HCT116 (cell line): ENCODE data around the gene CDC6. TPM values are rescaled to one million over a fixed set of nuclear protein-coding genes. Genes with fewer than 3 reads are reported as not detected.

Experiments
- ATAC-seq: fragments of 200-7000 bp; cut with Tn5 transposase; 2 replicates; pipeline ENCODE4 v1.9.1; 2020; ENCODE audit warnings: mild to moderate bottlenecking, moderate library complexity
- BruUV-seq: library from RNA; stranded (reverse); fragments of 400-500 nt; replicated peaks from 2 replicates; lab custom pipeline; 2021; lab: Mats Ljungman, UMichigan
- CTCF ChIA-PET: fragments of 300-600 bp; sonication (Branson Sonifier 250); formaldehyde crosslinking; loops from one replicate; lab custom pipeline; 2021; ENCODE audit warnings: antibody characterized with exemption; lab: Charles Lee
- POLR2A ChIA-PET: fragments of 300-600, 350-600 bp; sonication (Branson Sonifier 250); formaldehyde crosslinking; loops from one replicate; lab custom pipeline; 2021; ENCODE audit warnings: antibody characterized with exemption; lab: Charles Lee
- RAD21 ChIA-PET, 2 experiments: fragments of 300-600 bp; sonication (Branson Sonifier 250); formaldehyde crosslinking; loops; one replicate each; lab custom pipeline; 2023; ENCODE audit warnings: low total read pairs in 2 of 2; ENCODE audit not compliant: uncharacterized antibody in 2 of 2, unreplicated experiment in 2 of 2, low non-redundant PET in 1 of 2; lab: Charles Lee
- DNase-seq: peaks from one replicate; pipeline ENCODE4 v3.0.0-alpha.2; 2010; ENCODE audit warnings: low read depth, low spot score
- H2AFZ ChIP-seq: fragments of 200-600 bp; shearing (Covaris generic), sonication (generic); 2 replicates; pipeline ENCODE4 v1.6.1; 2017; ENCODE audit warnings: low read depth, mixed run types, mixed read lengths, antibody characterized with exemption, low read length; ENCODE audit not compliant: poor library complexity, severe bottlenecking
- H3K27ac ChIP-seq: 2 replicates; pipeline ENCODE4 v1.5.1; 2012; ENCODE audit warnings: low read depth, low read length
- H3K27me3 ChIP-seq: fragments of 200-600 bp; sonication (generic); 2 replicates; pipeline ENCODE4 v1.6.1; 2016; ENCODE audit warnings: mixed run types, low read length, mixed read lengths; ENCODE audit not compliant: insufficient read depth
- H3K36me3 ChIP-seq, 2 experiments: fragments of 200-500 bp in 1 of 2; fragments of 200-600 bp in 1 of 2; sonication (Bioruptor generic) in 1 of 2; sonication (generic) in 1 of 2; 2 replicates each; pipeline versions ENCODE4 v1.5.1 to v1.6.1; 2014 to 2016; ENCODE audit warnings: low read length in 2 of 2, inconsistent platforms in 1 of 2, mixed read lengths in 1 of 2, mixed run types in 1 of 2; ENCODE audit not compliant: insufficient read depth in 2 of 2, control insufficient read depth in 1 of 2
- H3K4me1 ChIP-seq, 2 experiments: fragments of 200-600 bp in 1 of 2; sonication (generic) in 1 of 2; 2 replicates each; pipeline versions ENCODE4 v1.5.1 to v1.6.1; 2012 to 2017; ENCODE audit warnings: low read length in 2 of 2, inconsistent platforms in 1 of 2, mild to moderate bottlenecking in 1 of 2, mixed read lengths in 1 of 2, mixed run types in 1 of 2, moderate library complexity in 1 of 2; ENCODE audit not compliant: insufficient read depth in 2 of 2, control insufficient read depth in 1 of 2
- H3K4me2 ChIP-seq: fragments of 200-600 bp; sonication (generic); 2 replicates; pipeline ENCODE4 v1.6.1; 2017; ENCODE audit warnings: mixed run types, low read length, mixed read lengths
- H3K4me3 ChIP-seq, 2 experiments: fragments of 200-600 bp in 1 of 2; sonication (generic) in 1 of 2; replicated peaks in 1 of 2; 2 replicates each; pipeline ENCODE4 v1.5.1; 2011 to 2016; ENCODE audit warnings: low read length in 2 of 2, control low read depth in 1 of 2, low read depth in 1 of 2, mild to moderate bottlenecking in 1 of 2, mixed read lengths in 1 of 2, mixed run types in 1 of 2
- H3K79me2 ChIP-seq: fragments of 200-600 bp; sonication (generic); 2 replicates; pipeline ENCODE4 v1.6.1; 2017; ENCODE audit warnings: mild to moderate bottlenecking, mixed run types, low read length, moderate library complexity, mixed read lengths; ENCODE audit not compliant: insufficient read depth
- H3K9ac ChIP-seq: fragments of 200-600 bp; sonication (generic); 2 replicates; pipeline ENCODE4 v1.6.1; 2016; ENCODE audit warnings: low read length, mixed read lengths
- H3K9me2 ChIP-seq: fragments of 200-600 bp; sonication (generic), shearing (Covaris generic); 2 replicates; pipeline ENCODE4 v1.6.1; 2017; ENCODE audit warnings: mixed run types, mild to moderate bottlenecking, moderate library complexity; ENCODE audit not compliant: insufficient read depth
- H3K9me3 ChIP-seq, 2 experiments: fragments of 200-500 bp in 1 of 2; fragments of 200-600 bp in 1 of 2; sonication (Bioruptor generic) in 1 of 2; sonication (generic) in 1 of 2; 2 replicates each; pipeline ENCODE4 v1.6.1; 2014 to 2017; ENCODE audit warnings: low read length in 2 of 2, mixed read lengths in 2 of 2, inconsistent platforms in 1 of 2, low read depth in 1 of 2, mild to moderate bottlenecking in 1 of 2, mixed run types in 1 of 2, moderate library complexity in 1 of 2; ENCODE audit not compliant: control insufficient read depth in 1 of 2, insufficient read depth in 1 of 2
- H4K20me1 ChIP-seq: fragments of 200-600 bp; sonication (generic), shearing (Covaris generic); 2 replicates; pipeline ENCODE4 v1.6.1; 2017; ENCODE audit warnings: mixed run types, mild to moderate bottlenecking, moderate library complexity; ENCODE audit not compliant: insufficient read depth
- CTCF ChIP-seq, 3 experiments: fragments of 200-600 bp in 1 of 3; sonication (generic) in 1 of 3; IDR thresholded peaks in 2 of 3; conservative IDR thresholded peaks in 1 of 3; 2 replicates each; pipeline ENCODE4 v1.5.1; 2012 to 2017; ENCODE audit warnings: low read depth in 2 of 3, low read length in 2 of 3, antibody characterized with exemption in 1 of 3, borderline replicate concordance in 1 of 3, control low read depth in 1 of 3, mild to moderate bottlenecking in 1 of 3, mixed read lengths in 1 of 3, mixed run types in 1 of 3, moderate library complexity in 1 of 3; ENCODE audit not compliant: insufficient read depth in 1 of 3
- ELF1 ChIP-seq: IDR thresholded peaks from 2 replicates; pipeline ENCODE4 v1.6.1; 2012; ENCODE audit warnings: low read depth, borderline replicate concordance
- FOSL1 ChIP-seq: IDR thresholded peaks from 2 replicates; pipeline ENCODE4 v1.6.1; 2012; ENCODE audit warnings: low read depth
- JUND ChIP-seq: IDR thresholded peaks from 2 replicates; pipeline ENCODE4 v1.6.1; 2012
- POLR2A ChIP-seq: IDR thresholded peaks from 2 replicates; pipeline ENCODE4 v1.7.0; 2011; ENCODE audit warnings: borderline replicate concordance; ENCODE audit not compliant: insufficient read depth, insufficient read length; ENCODE audit errors: extremely low read depth
- SP1 ChIP-seq: IDR thresholded peaks from 2 replicates; pipeline ENCODE4 v1.6.1; 2012; ENCODE audit warnings: low read depth
- TCF7L2 ChIP-seq: IDR thresholded peaks from 2 replicates; pipeline ENCODE4 v1.7.0; 2011; ENCODE audit warnings: borderline replicate concordance, inconsistent platforms; ENCODE audit not compliant: insufficient read depth, insufficient read length; ENCODE audit errors: extremely low read depth
- ZNF274 ChIP-seq: fragments of 200-500 bp; sonication (Bioruptor generic); IDR thresholded peaks from 2 replicates; pipeline ENCODE4 v1.6.1; 2014; ENCODE audit warnings: mild to moderate bottlenecking, low read depth, low read length, inconsistent platforms
- intact Hi-C: fragments of 100-400 bp; cut with micrococcal nuclease; formaldehyde crosslinking; loops from 2 replicates; pipeline ENCODE4 v1.10.0; 2022
- total RNA-seq: library from RNA; stranded (reverse); gene quantifications from one replicate; pipeline ENCODE4 v1.2.1, GENCODE V29; 2021; ENCODE audit not compliant: unreplicated experiment

Gene CDC6
- total RNA-seq, 1 experiment from 2014 or later: 117 TPM

GRCh38 chr17:40327244-40327729 lies 39.6 kb downstream of the CDC6 start:
- POLR2A ChIA-PET: interaction anchor here (1.7 kb wide), 1 partner anchor 10 kb away, joined by 8 read pairs; no protein-coding TSS in a partner anchor
- no peak for DNase-seq

More at GRCh38 chr17:40327244-40327729, 39.6 kb downstream of the CDC6 start:
- peaks cover 85% of the 10 kb centered on the region for H3K79me2 ChIP-seq
- no peak overlapping the region for H3K4me3 ChIP-seq
- ATAC-seq: no peak
- intact Hi-C loops: no loop called here
- H3K9me2 ChIP-seq: no peaks in the 10 kb centered on the region
- peaks cover 0 to 6% of the 10 kb centered on the region in 2 experiments; a peak in 2 of 4 replicates for H3K36me3 ChIP-seq
- ChIA-PET RAD21 (no interaction called here), CTCF (interaction anchor here (1.0 to 2.4 kb wide), 2 partner anchors 8 to 12 kb away, joined by 3 to 6 read pairs; no protein-coding TSS in a partner anchor)
- no peak overlapping the region for H3K4me2 ChIP-seq
- no peak overlapping the region for H3K27ac ChIP-seq
- TF ChIP-seq POLR2A (no peak), CTCF (IDR thresholded peaks at IDR 0.05 in 2 of 3, conservative IDR thresholded peaks at IDR 0.05 in 1 of 3; ENCODE audit: borderline replicate concordance in 1 of 3, insufficient read depth in 1 of 3, low read depth in 2 of 3, low read length in 2 of 3) (no peak), ELF1 (no peak), ZNF274 (no peak), FOSL1 (no peak), TCF7L2 (no peak), JUND (no peak), SP1 (no peak)
- no peaks in the 10 kb centered on the region for H4K20me1 ChIP-seq
- no TSS peak for BruUV-seq
- H3K4me1 ChIP-seq: peaks cover 31 to 34% of the 10 kb centered on the region in 2 experiments
- no peaks in the 10 kb centered on the region for H3K27me3 ChIP-seq
- no peaks in the 10 kb centered on the region for H3K9me3 ChIP-seq
- H2AFZ ChIP-seq: no peak overlapping the region
- no peak overlapping the region for H3K9ac ChIP-seq
